Bronchial smooth muscle cell (primary cell): ENCODE data around the gene CCDC180. TPM values are rescaled to one million over a fixed set of nuclear protein-coding genes. Genes with fewer than 3 reads are reported as not detected.

Experiments used
- total RNA-seq: library from RNA; depleted of rRNA; stranded (reverse); fragments of >200 nt; gene quantifications from 2 replicates; pipeline ENCODE4 v1.2.1, GENCODE V29; 2014

CCDC180 gene
- total RNA-seq: 3.2 and 5.2 TPM in 2 replicates

DNA sequence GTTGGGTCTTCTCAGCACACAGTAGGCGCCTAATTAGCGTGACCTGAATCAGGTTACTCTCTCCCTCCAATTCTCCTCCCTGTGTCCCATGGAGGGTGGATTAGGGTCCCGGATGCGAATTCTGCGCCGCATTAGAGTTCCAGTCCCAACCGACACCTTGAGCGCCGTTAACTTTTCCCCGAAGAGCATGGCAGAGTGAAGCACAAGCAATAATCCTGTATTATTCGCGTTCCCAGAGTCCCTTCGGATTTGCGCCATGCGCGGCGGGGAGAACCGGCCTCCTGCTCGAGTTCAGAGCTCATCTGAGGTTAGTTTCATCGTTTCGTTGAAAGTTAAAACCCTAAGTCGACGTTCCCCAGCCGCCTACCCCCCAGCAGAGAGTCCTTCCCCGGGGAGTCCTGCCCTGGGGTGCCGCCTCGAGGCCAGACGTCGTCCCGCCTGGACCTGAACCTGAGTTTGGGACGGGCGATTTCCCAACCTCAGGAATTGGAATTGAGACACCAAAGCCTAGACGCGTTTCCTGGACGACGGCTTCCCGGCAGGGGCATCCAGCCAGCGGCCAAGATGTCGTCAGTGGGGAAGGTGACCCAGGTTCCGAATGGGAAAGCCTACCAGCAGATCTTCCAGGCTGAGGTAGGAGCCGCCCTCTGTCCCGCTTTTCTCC is at the start of gene CCDC180:
Gene CCDC180 (plus strand): TSS at position 160 of the 664 bp plus-strand sequence. CDS start 405 bp downstream, at position 565.

Other genes starting within 250 kb of the CCDC180 start
- 7.1 and 7.9 TPM in 2 replicates for gene TDRD7, start 104.4 kb downstream of the CCDC180 start, total RNA-seq
- gene TMOD1, start 194.0 kb downstream of the CCDC180 start, total RNA-seq: 0.16 and 0.17 TPM in 2 replicates